Chondrocyte (in vitro differentiated cells): ENCODE results near the gene FRMPD4. TPM values are rescaled to one million over a fixed set of nuclear protein-coding genes. Genes with fewer than 3 reads are reported as not detected.

Experiments
- DNase-seq: peaks from one replicate; pipeline ENCODE4 v3.0.0; 2021; ENCODE audit warnings: mixed read lengths, low spot score
- H3K27ac Mint-ChIP-seq: one replicate; pipeline ENCODE4 v1.8.0; 2021; ENCODE audit warnings: mild to moderate bottlenecking, moderate library complexity, mixed read lengths; ENCODE audit not compliant: unreplicated experiment
- H3K27me3 Mint-ChIP-seq: 2 replicates; pipeline ENCODE4 v1.8.0; 2021; ENCODE audit warnings: low read depth, mixed read lengths
- H3K36me3 Mint-ChIP-seq: 2 replicates; pipeline ENCODE4 v1.8.0; 2021; ENCODE audit warnings: low read depth, mixed read lengths
- H3K4me1 Mint-ChIP-seq: 2 replicates; pipeline ENCODE4 v1.8.0; 2021; ENCODE audit warnings: low read depth, mild to moderate bottlenecking, mixed read lengths
- H3K4me3 Mint-ChIP-seq: one replicate; pipeline ENCODE4 v1.8.0; 2021; ENCODE audit warnings: mild to moderate bottlenecking, moderate library complexity, mixed read lengths; ENCODE audit not compliant: unreplicated experiment
- H3K9me3 Mint-ChIP-seq: 2 replicates; pipeline ENCODE4 v1.8.0; 2021; ENCODE audit warnings: low read depth, mixed read lengths
- total RNA-seq: library from RNA; stranded (reverse); gene quantifications from 3 replicates; pipeline ENCODE4 v1.2.1, GENCODE V29; 2021
- TF ChIP-seq, protein P1 (sequence below): fragments of 200-600 bp; sonication (generic); IDR thresholded peaks from 2 replicates; pipeline ENCODE4 v1.5.0; 2021; ENCODE audit warnings: antibody characterized with exemption, mild to moderate bottlenecking, moderate library complexity

FRMPD4 gene
- total RNA-seq, 1 donor from 2014 or later, result 0.10 TPM

DNA sequence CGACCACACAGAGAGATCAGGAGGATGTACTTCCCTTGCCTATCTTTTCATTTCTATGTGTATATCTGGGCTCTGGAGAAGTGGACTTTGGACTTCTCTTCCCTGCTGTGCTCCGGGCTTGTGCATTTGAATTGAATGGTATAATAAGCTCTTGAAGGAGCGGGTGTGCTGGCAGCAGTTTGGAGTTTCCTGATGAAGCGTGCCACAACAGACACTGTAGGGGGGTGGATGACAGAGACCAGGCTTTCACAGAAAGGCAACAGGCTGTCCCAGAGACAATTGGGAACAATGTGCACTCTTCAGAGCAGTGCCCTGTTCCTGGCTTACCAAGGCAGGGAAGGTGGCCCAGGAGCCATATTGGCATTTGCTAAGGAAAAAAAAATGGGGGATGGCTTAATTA, 170.1 kb downstream of the FRMPD4 start:
- no peak overlapping the region for H3K27ac Mint-ChIP-seq
- no peaks in the 10 kb centered on the region for H3K36me3 Mint-ChIP-seq
- TF ChIP-seq, protein P1, sequence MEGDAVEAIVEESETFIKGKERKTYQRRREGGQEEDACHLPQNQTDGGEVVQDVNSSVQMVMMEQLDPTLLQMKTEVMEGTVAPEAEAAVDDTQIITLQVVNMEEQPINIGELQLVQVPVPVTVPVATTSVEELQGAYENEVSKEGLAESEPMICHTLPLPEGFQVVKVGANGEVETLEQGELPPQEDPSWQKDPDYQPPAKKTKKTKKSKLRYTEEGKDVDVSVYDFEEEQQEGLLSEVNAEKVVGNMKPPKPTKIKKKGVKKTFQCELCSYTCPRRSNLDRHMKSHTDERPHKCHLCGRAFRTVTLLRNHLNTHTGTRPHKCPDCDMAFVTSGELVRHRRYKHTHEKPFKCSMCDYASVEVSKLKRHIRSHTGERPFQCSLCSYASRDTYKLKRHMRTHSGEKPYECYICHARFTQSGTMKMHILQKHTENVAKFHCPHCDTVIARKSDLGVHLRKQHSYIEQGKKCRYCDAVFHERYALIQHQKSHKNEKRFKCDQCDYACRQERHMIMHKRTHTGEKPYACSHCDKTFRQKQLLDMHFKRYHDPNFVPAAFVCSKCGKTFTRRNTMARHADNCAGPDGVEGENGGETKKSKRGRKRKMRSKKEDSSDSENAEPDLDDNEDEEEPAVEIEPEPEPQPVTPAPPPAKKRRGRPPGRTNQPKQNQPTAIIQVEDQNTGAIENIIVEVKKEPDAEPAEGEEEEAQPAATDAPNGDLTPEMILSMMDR, result no peak
- H3K27me3 Mint-ChIP-seq, result no peaks in the 10 kb centered on the region
- no peak for DNase-seq
- H3K4me1 Mint-ChIP-seq, result no peaks in the 10 kb centered on the region
- H3K9me3 Mint-ChIP-seq, result peaks cover 7% of the 10 kb centered on the region
- no peak overlapping the region for H3K4me3 Mint-ChIP-seq

DNA sequence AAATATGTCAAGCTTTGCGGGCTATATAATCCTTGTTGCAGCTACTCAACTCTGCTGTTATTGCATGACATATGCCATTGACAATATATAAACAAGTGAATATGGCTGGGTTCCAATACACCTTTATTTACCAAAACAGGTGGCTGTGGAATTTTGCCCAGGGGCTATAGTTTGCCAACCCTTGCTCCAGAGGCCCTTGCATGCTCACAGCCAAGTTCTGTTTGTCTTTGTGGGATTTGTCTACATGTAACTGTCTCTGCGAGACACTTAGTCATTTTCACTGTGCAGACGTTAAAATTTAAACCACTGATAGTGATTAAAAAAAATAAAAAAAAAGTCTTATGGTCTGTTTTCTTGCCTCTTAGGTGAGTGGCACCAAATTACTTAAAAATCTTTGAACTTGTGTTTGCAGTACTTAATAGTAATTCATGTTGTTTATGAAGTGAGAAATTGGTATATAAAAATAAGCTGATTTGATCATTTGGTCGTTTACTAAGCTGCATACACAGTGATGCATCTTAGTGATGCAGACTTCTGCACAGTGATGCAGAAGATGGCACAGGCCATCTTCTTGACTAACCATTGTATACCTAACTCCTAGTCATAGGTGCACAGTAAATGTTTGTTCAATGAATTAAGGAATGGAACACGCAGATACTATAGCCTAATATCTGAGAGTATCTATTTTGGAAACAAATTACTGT, 170.9 kb downstream of the FRMPD4 start:
- peaks cover 2% of the 10 kb centered on the region for H3K27me3 Mint-ChIP-seq
- TF ChIP-seq, protein P1, result no peak
- peaks cover 10% of the 10 kb centered on the region for H3K9me3 Mint-ChIP-seq
- no peaks in the 10 kb centered on the region for H3K36me3 Mint-ChIP-seq
- no peak for DNase-seq
- H3K27ac Mint-ChIP-seq, result no peak overlapping the region
- H3K4me3 Mint-ChIP-seq, result no peak overlapping the region
- H3K4me1 Mint-ChIP-seq, result no peaks in the 10 kb centered on the region

DNA sequence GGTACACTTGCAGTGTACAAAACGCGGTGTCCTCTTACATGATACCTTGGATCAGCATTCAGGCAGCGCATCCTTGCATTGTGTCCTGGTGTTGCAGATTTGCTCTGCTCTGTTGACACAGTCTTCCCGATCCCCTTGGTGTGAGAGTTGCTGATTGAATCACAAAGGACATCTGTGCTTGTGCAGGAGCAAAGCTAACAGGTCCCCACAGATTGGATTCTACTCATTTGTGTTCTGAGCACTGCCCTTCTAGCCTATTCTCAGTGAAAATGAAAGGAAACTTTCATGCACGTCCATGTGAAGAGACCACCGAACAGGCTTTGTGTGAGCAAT, 171.4 kb downstream of the FRMPD4 start:
- H3K4me1 Mint-ChIP-seq, result no peaks in the 10 kb centered on the region
- no peak overlapping the region for H3K27ac Mint-ChIP-seq

GRCh38 chrX:12314651-12315050, 176.4 kb downstream of the FRMPD4 start:
- Mint-ChIP-seq H3K36me3 (no peaks in the 10 kb centered on the region), H3K27me3 (peaks cover 2% of the 10 kb centered on the region), H3K4me3 (no peak overlapping the region), H3K9me3 (peaks cover 6% of the 10 kb centered on the region), H3K27ac (no peak overlapping the region), H3K4me1 (no peaks in the 10 kb centered on the region)
- no peak for DNase-seq
- TF ChIP-seq, protein P1, result no peak

More for the DNA sequence above, 171.4 kb downstream of the FRMPD4 start:
- H3K36me3 Mint-ChIP-seq, result no peaks in the 10 kb centered on the region
- H3K27me3 Mint-ChIP-seq, result peaks cover 2% of the 10 kb centered on the region
- H3K9me3 Mint-ChIP-seq, result peaks cover 10% of the 10 kb centered on the region
- no peak overlapping the region for H3K4me3 Mint-ChIP-seq
- TF ChIP-seq, protein P1, result no peak
- no peak for DNase-seq

DNA sequence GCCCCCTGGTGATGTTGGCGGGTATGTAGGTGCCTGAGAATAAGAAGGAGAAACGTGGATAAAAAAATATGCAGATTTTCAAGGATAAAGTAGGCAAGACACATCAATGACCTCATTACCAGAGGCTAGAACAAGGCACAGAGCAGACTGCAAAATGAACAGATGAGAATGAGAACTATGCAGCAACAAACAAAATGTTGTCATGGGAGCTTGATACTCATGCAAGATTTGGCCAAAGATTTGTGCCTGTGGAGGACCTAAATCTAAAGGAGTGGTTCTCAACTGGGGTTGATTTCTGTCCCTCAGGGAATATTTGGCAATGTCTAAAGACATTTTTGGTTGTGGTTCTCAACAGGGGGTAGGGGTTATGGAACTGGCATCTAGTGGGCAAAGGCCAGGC, 177.3 kb downstream of the FRMPD4 start:
- DNase-seq, result no peak
- Mint-ChIP-seq H3K9me3 (peaks cover 6% of the 10 kb centered on the region), H3K27ac (no peak overlapping the region), H3K27me3 (peaks cover 2% of the 10 kb centered on the region), H3K36me3 (no peaks in the 10 kb centered on the region), H3K4me1 (no peaks in the 10 kb centered on the region), H3K4me3 (no peak overlapping the region)
- TF ChIP-seq, protein P1, result no peak
